Measurements from ENCODE around the gene CRYBB3.

DNA sequence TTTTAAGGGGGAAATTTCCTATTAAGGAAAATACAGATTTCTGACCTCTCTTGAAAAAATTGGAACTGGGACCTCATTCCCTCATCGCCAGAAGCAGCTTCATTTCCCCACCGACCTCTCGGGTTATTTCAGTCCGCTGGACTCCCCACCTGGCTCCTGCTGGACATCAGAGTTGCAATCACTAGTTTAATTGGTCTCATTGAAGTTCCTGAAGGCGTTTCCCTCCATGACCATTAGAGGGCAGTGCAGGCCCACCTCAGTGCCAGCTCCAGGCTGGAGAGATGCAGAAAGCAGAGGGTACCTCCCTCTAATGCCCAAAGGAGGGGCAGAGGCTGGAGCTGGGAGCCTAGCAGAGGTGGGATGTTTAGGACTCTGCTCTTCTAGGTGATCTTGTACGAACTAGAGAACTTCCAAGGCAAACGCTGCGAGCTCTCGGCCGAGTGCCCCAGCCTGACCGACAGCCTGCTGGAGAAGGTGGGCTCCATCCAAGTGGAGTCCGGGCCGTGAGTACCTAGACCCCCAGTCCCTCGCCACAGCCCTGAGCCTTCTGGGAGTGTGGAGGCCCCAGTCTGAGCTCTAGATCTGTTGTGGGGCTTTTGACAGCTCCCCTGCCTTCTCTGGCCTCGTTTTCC, 2.7 kb downstream of the CRYBB3 start:
- TF ChIP-seq, protein P1, sequence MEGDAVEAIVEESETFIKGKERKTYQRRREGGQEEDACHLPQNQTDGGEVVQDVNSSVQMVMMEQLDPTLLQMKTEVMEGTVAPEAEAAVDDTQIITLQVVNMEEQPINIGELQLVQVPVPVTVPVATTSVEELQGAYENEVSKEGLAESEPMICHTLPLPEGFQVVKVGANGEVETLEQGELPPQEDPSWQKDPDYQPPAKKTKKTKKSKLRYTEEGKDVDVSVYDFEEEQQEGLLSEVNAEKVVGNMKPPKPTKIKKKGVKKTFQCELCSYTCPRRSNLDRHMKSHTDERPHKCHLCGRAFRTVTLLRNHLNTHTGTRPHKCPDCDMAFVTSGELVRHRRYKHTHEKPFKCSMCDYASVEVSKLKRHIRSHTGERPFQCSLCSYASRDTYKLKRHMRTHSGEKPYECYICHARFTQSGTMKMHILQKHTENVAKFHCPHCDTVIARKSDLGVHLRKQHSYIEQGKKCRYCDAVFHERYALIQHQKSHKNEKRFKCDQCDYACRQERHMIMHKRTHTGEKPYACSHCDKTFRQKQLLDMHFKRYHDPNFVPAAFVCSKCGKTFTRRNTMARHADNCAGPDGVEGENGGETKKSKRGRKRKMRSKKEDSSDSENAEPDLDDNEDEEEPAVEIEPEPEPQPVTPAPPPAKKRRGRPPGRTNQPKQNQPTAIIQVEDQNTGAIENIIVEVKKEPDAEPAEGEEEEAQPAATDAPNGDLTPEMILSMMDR (IDR thresholded peaks at IDR 0.05): peak in 5 of 6 experiments; percentile 60 to 79 (median 71)
- TF ChIP-seq POLR2A (IDR thresholded peaks at IDR 0.05): no peak
